Mucosa of descending colon (tissue), 3 donors: ENCODE measurements around the gene FXYD1. TPM values are rescaled to one million over a fixed set of nuclear protein-coding genes. Genes with fewer than 3 reads are reported as not detected.

ENCODE experiments used
- ATAC-seq: fragments of 200-7000 bp; cut with Tn5 transposase; one replicate; pipeline ENCODE4 v1.9.1; 2020; ENCODE audit warnings: mild to moderate bottlenecking, moderate library complexity
- DNase-seq, 3 donors: peaks; one replicate each; pipeline ENCODE4 v3.0.0-alpha.2; 2020
- H3K36me3 ChIP-seq: fragments of 200-600 bp; one replicate; pipeline ENCODE4 v1.8.0; 2021; ENCODE audit warnings: low read depth, mild to moderate bottlenecking
- H3K4me1 ChIP-seq: fragments of 200-600 bp; one replicate; pipeline ENCODE4 v1.8.0; 2021; ENCODE audit warnings: low read depth, mild to moderate bottlenecking
- H3K4me3 ChIP-seq: fragments of 200-600 bp; one replicate; pipeline ENCODE4 v1.8.0; 2021; ENCODE audit warnings: mild to moderate bottlenecking
- H3K9me3 ChIP-seq: fragments of 200-600 bp; one replicate; pipeline ENCODE4 v1.8.0; 2021; ENCODE audit warnings: mild to moderate bottlenecking
- intact Hi-C, 2 donors: fragments of 100-400 bp; cut with DNase I in 1 of 2; cut with micrococcal nuclease in 1 of 2; formaldehyde crosslinking; loops; one replicate each; pipeline versions ENCODE4 v1.11.0 to v1.11.1; 2022; cut with DNase I, micrococcal nuclease
- total RNA-seq, 3 donors: library from RNA; stranded (reverse); fragmentation: NEBNext Ultra II Directional in 2 of 3; extraction: Animal tissue kit (Norgen Biotek cat#: 25700) in 2 of 3; gene quantifications; one replicate each; pipeline versions ENCODE4 v1.2.1 to v1.2.4, GENCODE V29; 2021 to 2023
- TF ChIP-seq, protein P1 (sequence below): fragments of 200-600 bp; IDR thresholded peaks from one replicate; pipeline ENCODE4 v1.8.0; 2022; ENCODE audit warnings: antibody characterized with exemption, mild to moderate bottlenecking
- donor health status: DM: no; HTN: no; CAD: no; lungs with moderate emphysema.
- donor health status: DM: no; HTN: no; CAD: no.
- donor health status: DM: no; HTN: yes; CAD: no.

FXYD1 gene
- total RNA-seq, 3 donors from 2014 or later = 13.3 to 71.0 (median 15.4) TPM

DNA sequence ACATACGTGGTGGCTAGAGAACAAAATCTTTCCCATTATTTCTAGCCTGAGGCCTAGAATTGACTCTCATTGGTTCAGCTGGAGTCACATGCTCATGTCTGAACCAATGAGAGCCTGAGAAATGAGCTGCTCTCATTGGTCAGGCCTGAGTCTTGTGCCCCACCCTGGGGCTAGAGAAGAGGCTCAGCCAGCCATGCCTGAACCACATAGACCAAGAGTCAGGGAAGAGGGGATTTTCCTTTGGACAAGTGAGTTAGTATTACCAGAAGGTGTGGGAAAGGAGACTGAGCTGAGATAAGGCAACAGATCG lies 22.8 kb downstream of the FXYD1 start:
- H3K36me3 ChIP-seq = no peaks in the 10 kb centered on the region
- H3K4me1 ChIP-seq = no peaks in the 10 kb centered on the region
- DNase-seq = no peak
- ATAC-seq = no peak
- intact Hi-C loops = no loop called here
- H3K4me3 ChIP-seq = no peak overlapping the region
- H3K9me3 ChIP-seq = peaks cover 11% of the 10 kb centered on the region
- TF ChIP-seq, protein P1, sequence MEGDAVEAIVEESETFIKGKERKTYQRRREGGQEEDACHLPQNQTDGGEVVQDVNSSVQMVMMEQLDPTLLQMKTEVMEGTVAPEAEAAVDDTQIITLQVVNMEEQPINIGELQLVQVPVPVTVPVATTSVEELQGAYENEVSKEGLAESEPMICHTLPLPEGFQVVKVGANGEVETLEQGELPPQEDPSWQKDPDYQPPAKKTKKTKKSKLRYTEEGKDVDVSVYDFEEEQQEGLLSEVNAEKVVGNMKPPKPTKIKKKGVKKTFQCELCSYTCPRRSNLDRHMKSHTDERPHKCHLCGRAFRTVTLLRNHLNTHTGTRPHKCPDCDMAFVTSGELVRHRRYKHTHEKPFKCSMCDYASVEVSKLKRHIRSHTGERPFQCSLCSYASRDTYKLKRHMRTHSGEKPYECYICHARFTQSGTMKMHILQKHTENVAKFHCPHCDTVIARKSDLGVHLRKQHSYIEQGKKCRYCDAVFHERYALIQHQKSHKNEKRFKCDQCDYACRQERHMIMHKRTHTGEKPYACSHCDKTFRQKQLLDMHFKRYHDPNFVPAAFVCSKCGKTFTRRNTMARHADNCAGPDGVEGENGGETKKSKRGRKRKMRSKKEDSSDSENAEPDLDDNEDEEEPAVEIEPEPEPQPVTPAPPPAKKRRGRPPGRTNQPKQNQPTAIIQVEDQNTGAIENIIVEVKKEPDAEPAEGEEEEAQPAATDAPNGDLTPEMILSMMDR = no peak

DNA sequence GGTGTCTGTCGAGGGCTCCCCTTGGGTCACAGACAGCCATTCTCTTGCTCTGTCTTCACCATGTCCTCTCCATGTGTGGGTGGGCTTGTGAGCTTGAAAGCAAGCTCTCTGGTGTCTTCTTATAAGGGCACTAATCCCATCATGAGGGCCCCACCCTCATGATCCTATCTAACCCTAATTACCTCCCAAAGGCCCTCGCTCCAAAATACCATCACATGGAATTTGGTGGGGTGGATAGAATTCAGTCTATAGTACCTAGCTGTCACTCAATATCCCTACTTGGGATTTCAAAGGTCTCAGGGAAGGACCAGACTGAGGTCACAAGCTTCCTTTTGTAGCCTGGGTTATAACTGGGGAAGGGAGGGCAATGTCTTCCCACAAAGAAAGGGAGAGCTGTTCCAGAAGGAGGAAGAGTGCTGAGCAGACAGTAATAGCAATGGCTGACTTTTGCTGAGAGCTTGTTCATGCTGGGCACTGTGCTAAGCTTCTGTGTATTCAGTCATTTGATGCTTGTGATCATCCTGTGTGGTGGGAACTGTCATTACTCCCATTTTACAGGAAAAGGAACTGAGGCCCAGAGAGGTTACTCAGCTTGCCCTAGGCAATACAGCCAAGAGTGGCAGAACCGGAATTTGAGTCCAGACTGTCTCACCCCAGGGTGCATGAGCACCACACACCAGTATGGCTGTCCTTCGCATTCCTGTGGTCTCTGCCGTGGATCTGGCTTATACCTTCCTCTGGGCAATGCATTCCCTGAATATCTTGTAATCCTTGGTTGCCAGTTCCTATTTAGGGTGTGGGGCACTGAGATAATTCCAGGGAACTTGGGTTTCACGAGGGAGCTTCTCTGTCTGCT lies 24.1 kb downstream of the FXYD1 start:
- Histone ChIP-seq H3K4me1 (no peaks in the 10 kb centered on the region), H3K4me3 (no peak overlapping the region), H3K9me3 (peaks cover 14% of the 10 kb centered on the region), H3K36me3 (no peaks in the 10 kb centered on the region)
- DNase-seq = no peak
- no peak for ATAC-seq
- TF ChIP-seq, protein P1 = no peak
- intact Hi-C loops = no loop called here

DNA sequence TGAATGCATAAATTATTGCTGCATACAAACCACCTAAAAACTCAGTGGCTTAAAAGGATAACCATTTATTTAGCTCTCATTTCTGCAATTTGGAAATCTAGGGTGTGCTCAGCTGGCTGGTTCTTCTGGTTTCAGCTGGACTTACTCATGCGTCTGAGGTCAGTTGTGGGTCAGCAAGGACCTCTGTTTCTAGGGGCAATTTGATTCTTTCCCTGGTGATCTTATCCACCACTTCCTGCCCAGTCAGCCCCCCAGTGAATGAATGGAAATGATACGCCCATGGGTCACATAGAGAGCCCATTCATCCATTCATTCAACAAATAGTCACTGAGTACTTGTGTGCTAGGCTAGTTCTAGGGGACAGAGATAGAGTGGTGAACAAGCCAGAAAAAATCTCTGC lies 25.8 kb downstream of the FXYD1 start:
- no peaks in the 10 kb centered on the region for H3K36me3 ChIP-seq
- TF ChIP-seq, protein P1 = no peak
- peaks cover 14% of the 10 kb centered on the region for H3K9me3 ChIP-seq
- no peaks in the 10 kb centered on the region for H3K4me1 ChIP-seq
- no peak overlapping the region for H3K4me3 ChIP-seq
- intact Hi-C loops = no loop called here
- DNase-seq = no peak
- ATAC-seq = no peak

DNA sequence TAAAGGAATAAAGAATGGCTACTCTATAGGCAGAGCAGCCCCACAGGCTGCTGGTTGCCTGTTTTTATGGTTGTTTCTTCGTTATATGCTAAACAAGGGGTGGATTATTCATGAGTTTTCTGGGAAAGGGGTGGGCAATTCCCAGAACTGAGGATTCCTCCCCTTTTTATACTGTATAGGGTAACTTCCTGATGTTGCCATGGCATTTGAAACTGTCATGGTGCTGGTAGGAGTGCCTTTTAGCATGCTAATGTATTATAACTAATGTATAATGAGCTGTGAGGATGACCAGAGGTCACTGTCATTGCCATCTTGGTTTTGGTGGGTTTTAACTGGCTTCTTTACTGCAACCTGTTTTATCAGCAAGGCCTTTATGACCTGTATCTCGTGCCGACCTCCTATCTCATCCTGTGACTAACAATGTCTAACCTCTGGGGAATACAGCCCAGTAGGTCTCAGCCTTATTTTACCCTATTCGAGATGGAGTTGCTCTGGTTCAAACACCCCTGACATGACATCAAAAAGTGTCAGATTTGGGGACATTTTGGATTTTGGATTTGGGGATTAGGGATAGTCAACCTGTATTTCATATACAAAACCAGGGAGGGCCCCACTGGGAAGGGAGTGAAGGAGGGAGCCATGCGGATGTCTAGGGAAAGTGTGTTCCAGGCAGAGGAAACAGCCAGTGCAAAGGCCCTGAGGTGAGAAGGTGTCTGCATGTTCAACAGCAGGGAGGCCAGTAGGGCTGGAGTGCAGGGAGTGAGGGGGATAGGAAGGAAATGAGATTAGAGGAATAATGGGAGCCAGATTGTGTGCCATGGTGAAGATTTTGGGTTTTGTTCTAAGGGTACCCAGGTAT lies 26.8 kb downstream of the FXYD1 start:
- intact Hi-C loops = no loop called here
- ATAC-seq (no peak), DNase-seq (no peak)
- Histone ChIP-seq H3K4me3 (no peak overlapping the region), H3K36me3 (no peaks in the 10 kb centered on the region), H3K4me1 (no peaks in the 10 kb centered on the region), H3K9me3 (peaks cover 14% of the 10 kb centered on the region)
- TF ChIP-seq, protein P1 = no peak

DNA sequence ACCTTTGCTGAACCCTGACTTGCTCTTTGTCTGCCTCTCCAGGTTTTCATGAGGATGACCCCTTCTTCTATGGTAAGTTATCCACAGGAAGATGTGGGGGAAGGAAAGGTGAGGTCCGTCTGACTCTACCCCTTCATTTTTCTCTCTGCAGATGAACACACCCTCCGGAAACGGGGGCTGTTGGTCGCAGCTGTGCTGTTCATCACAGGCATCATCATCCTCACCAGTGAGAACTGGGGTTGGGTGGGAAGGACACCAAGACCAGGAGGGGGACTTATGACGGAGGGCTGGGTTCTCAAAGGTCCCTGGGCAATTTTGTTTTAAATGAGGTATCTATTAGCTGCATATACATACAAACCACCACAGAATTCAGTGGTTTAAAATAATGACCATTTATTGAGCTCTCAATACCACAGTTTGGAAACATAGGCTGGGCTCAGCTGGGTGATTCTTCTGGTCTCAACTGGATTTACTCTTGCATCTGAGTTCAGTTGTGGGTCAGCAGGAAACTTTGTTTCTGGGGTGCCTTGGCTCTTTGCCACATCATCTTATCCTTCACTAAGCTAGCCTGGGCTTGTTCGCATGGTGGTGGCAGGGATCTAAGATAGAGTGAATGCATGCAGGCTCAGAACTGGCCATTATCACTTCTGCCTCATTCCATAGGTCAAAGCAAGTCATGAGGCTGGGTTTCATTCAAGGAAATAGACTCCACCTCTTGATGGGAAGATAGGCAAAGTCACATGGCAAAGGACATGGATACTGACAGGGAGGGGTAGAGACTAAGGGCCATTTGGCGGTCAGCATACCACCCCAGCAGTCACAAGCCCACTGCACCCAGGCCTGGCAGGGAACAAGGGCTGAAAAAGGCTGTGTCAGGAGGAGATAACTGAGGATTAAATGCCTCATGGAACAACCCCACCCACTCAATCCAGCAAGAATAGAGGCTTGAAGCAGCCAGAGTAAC lies 27.8 kb downstream of the FXYD1 start:
- H3K36me3 ChIP-seq = no peaks in the 10 kb centered on the region
- TF ChIP-seq, protein P1 = no peak
- ATAC-seq = no peak
- DNase-seq = no peak
- peaks cover 14% of the 10 kb centered on the region for H3K9me3 ChIP-seq
- intact Hi-C loops = no loop called here
- no peak overlapping the region for H3K4me3 ChIP-seq
- no peaks in the 10 kb centered on the region for H3K4me1 ChIP-seq
